ENCODE measurements around the gene PPM1M.

GRCh38 chr3:52221563-52222318, 23.8 kb upstream of the PPM1M start:
- no peak for TF ChIP-seq TAF1 (IDR thresholded peaks at IDR 0.05; ENCODE audit: borderline replicate concordance, low read depth, low read length)
- TF ChIP-seq ZNF274 (IDR thresholded peaks at IDR 0.05; ENCODE audit: insufficient read depth, insufficient read length) = no peak
- TF ChIP-seq HDAC2 (IDR thresholded peaks at IDR 0.05) = no peak
- no peak for TF ChIP-seq HDAC6 (IDR thresholded peaks at IDR 0.05; ENCODE audit: unreplicated experiment)
- no peak for TF ChIP-seq EP300 (IDR thresholded peaks at IDR 0.05; ENCODE audit: borderline replicate concordance in 1 of 2, control insufficient read depth in 1 of 2, low read depth in 2 of 2, low read length in 2 of 2)
- no peak for TF ChIP-seq NFIC (IDR thresholded peaks at IDR 0.05; ENCODE audit: low read depth, low read length)
- no peak for TF ChIP-seq YY1 (IDR thresholded peaks at IDR 0.05; ENCODE audit: low read depth, low read length)
- no peak for TF ChIP-seq TCF12 (IDR thresholded peaks at IDR 0.05; ENCODE audit: low read depth, low read length)
- TF ChIP-seq, protein P1, sequence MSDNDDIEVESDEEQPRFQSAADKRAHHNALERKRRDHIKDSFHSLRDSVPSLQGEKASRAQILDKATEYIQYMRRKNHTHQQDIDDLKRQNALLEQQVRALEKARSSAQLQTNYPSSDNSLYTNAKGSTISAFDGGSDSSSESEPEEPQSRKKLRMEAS (IDR thresholded peaks at IDR 0.05; ENCODE audit: low read depth, low read length) = no peak
- no peak for TF ChIP-seq POLR2A (IDR thresholded peaks at IDR 0.05; ENCODE audit: low read depth, low read length)
